Neuronal stem cell (in vitro differentiated cells): Measurements from ENCODE around the gene ISM1.
A peak's percentile ranks its signal among the peaks of the same experiment; 100 is the strongest.

Experiments
- DNase-seq: peaks from one replicate; pipeline ENCODE4 v3.0.0-alpha.2; 2013; ENCODE audit warnings: low spot score
- H2AFZ ChIP-seq: one replicate; pipeline ENCODE4 v1.6.1; 2013; ENCODE audit warnings: mild to moderate bottlenecking, low read length, inconsistent platforms
- H2AK5ac ChIP-seq: 2 replicates; pipeline ENCODE4 v1.6.1; 2013; ENCODE audit warnings: low read depth, mild to moderate bottlenecking, inconsistent platforms, low read length, moderate library complexity, mixed read lengths
- H2BK120ac ChIP-seq: 2 replicates; pipeline ENCODE4 v1.6.1; 2013; ENCODE audit warnings: low read depth, mild to moderate bottlenecking, inconsistent platforms, low read length, moderate library complexity, mixed read lengths
- H2BK12ac ChIP-seq: one replicate; pipeline ENCODE4 v1.6.1; 2013; ENCODE audit warnings: low read length, inconsistent platforms
- H2BK15ac ChIP-seq: 2 replicates; pipeline ENCODE4 v1.6.1; 2013; ENCODE audit warnings: mild to moderate bottlenecking, low read length, inconsistent platforms, mixed read lengths
- H2BK5ac ChIP-seq: one replicate; pipeline ENCODE4 v1.6.1; 2013; ENCODE audit warnings: inconsistent platforms, mild to moderate bottlenecking, low read length, moderate library complexity
- H3K14ac ChIP-seq: one replicate; pipeline ENCODE4 v1.6.1; 2013; ENCODE audit warnings: low read length, inconsistent platforms
- H3K18ac ChIP-seq: 2 replicates; pipeline ENCODE4 v1.6.1; 2013; ENCODE audit warnings: low read length, inconsistent platforms
- H3K23ac ChIP-seq: 2 replicates; pipeline ENCODE4 v1.6.1; 2013; ENCODE audit warnings: low read depth, mild to moderate bottlenecking, mixed read lengths, low read length, inconsistent platforms; ENCODE audit not compliant: poor library complexity
- H3K27ac ChIP-seq: replicated peaks from 3 replicates; pipeline ENCODE4 v1.5.1; 2013; ENCODE audit warnings: low read length, inconsistent platforms
- H3K27me3 ChIP-seq, 3 experiments: 2 replicates each; pipeline ENCODE4 v1.6.1; 2013; ENCODE audit warnings: low read length in 3 of 3, mild to moderate bottlenecking in 2 of 3, inconsistent platforms in 1 of 3, low read depth in 1 of 3, mixed read lengths in 1 of 3, moderate library complexity in 1 of 3; ENCODE audit not compliant: control insufficient read depth in 3 of 3, insufficient read depth in 3 of 3
- H3K36me3 ChIP-seq, 2 donors: replicated peaks in 1 of 2; 2 replicates each; pipeline ENCODE4 v1.6.1; 2013; ENCODE audit warnings: low read length in 2 of 2; ENCODE audit not compliant: control insufficient read depth in 2 of 2, insufficient read depth in 2 of 2
- H3K4ac ChIP-seq: 2 replicates; pipeline ENCODE4 v1.6.1; 2013; ENCODE audit warnings: inconsistent platforms, mild to moderate bottlenecking, low read length, moderate library complexity
- H3K4me1 ChIP-seq, 2 donors: 1 replicate in 1 of 2; 2 replicates in 1 of 2; pipeline ENCODE4 v1.6.1; 2013; ENCODE audit warnings: low read length in 2 of 2, low read depth in 1 of 2; ENCODE audit not compliant: control insufficient read depth in 2 of 2, insufficient read depth in 1 of 2
- H3K4me2 ChIP-seq: one replicate; pipeline ENCODE4 v1.6.1; 2013; ENCODE audit warnings: mild to moderate bottlenecking, low read length, inconsistent platforms; ENCODE audit not compliant: insufficient read depth, poor library complexity, severe bottlenecking
- H3K4me3 ChIP-seq, 2 donors: 2 replicates each; pipeline ENCODE4 v1.5.1; 2013; ENCODE audit warnings: low read length in 2 of 2, mild to moderate bottlenecking in 2 of 2, inconsistent platforms in 1 of 2, moderate library complexity in 1 of 2
- H3K79me1 ChIP-seq: one replicate; pipeline ENCODE4 v1.6.1; 2013; ENCODE audit warnings: low read depth, mild to moderate bottlenecking, inconsistent platforms, low read length, moderate library complexity
- H3K9ac ChIP-seq: one replicate; pipeline ENCODE4 v1.6.1; 2013; ENCODE audit warnings: mild to moderate bottlenecking, low read depth, low read length, inconsistent platforms; ENCODE audit not compliant: poor library complexity
- H3K9me3 ChIP-seq, 2 donors: replicated peaks in 1 of 2; 2 replicates each; pipeline versions ENCODE3 to v1.6.1; 2013; ENCODE audit warnings: low read length in 2 of 2, mild to moderate bottlenecking in 2 of 2, inconsistent platforms in 1 of 2, low read depth in 1 of 2, mixed read lengths in 1 of 2, moderate library complexity in 1 of 2; ENCODE audit not compliant: control insufficient read depth in 2 of 2, insufficient read depth in 1 of 2
- H4K8ac ChIP-seq: one replicate; pipeline ENCODE4 v1.6.1; 2013; ENCODE audit warnings: low read depth, mild to moderate bottlenecking, inconsistent platforms, low read length, moderate library complexity
- H4K91ac ChIP-seq: one replicate; pipeline ENCODE4 v1.6.1; 2013; ENCODE audit warnings: low read length, low read depth, mild to moderate bottlenecking, inconsistent platforms; ENCODE audit not compliant: poor library complexity
- WGBS, 2 donors: extraction: QIAGEN DNeasy Blood & Tissue Kit; methylation state at CpG; one replicate each; pipeline ENCODE4 v1.1.7; 2013; ENCODE audit warnings: missing lambda C conversion rate in 2 of 2, mixed read lengths in 1 of 2; ENCODE audit not compliant: insufficient read length in 2 of 2, insufficient replicate concordance in 1 of 2; ENCODE audit errors: extremely low coverage in 2 of 2; 5-methylcytosine and 5-hydroxymethylcytosine counted together

The ISM1 gene

GRCh38 chr20:13296070-13296469, 75.0 kb downstream of the ISM1 start:
- no peak overlapping the region for H3K4ac ChIP-seq
- H4K91ac ChIP-seq = no peak overlapping the region
- H3K18ac ChIP-seq = no peak overlapping the region
- no peak overlapping the region for H3K27ac ChIP-seq
- no peak overlapping the region for H3K9ac ChIP-seq
- no peak overlapping the region for H3K23ac ChIP-seq
- H3K4me3 ChIP-seq = no peak overlapping the region
- no peak overlapping the region for H2BK5ac ChIP-seq
- H3K9me3 ChIP-seq = no peaks in the 10 kb centered on the region
- H4K8ac ChIP-seq = no peak overlapping the region
- H3K36me3 ChIP-seq = no peaks in the 10 kb centered on the region
- H3K4me2 ChIP-seq = no peak overlapping the region
- no peaks in the 10 kb centered on the region for H3K4me1 ChIP-seq
- no peak overlapping the region for H2AFZ ChIP-seq
- no peaks in the 10 kb centered on the region for H3K79me1 ChIP-seq
- H3K27me3 ChIP-seq = peaks cover 0 to 2% (median 0%) of the 10 kb centered on the region in 3 experiments
- no peak overlapping the region for H2AK5ac ChIP-seq
- H2BK12ac ChIP-seq = no peak overlapping the region
- no CpG with 5 or more reads among the region's 4 CpGs for WGBS, 2 donors
- no peak overlapping the region for H2BK120ac ChIP-seq
- no peak overlapping the region for H3K14ac ChIP-seq
- no peak overlapping the region for H2BK15ac ChIP-seq
- no peak for DNase-seq

GRCh38 chr20:13297147-13297899, 76.2 kb downstream of the ISM1 start:
- no peak overlapping the region for H2AFZ ChIP-seq
- no peak overlapping the region for H2AK5ac ChIP-seq
- no peak overlapping the region for H4K91ac ChIP-seq
- H3K23ac ChIP-seq = no peak overlapping the region
- H3K9ac ChIP-seq = no peak overlapping the region
- no peaks in the 10 kb centered on the region for H3K9me3 ChIP-seq
- no peak overlapping the region for H2BK15ac ChIP-seq
- no peaks in the 10 kb centered on the region for H3K36me3 ChIP-seq
- no peak for DNase-seq
- no peaks in the 10 kb centered on the region for H3K79me1 ChIP-seq
- no peak overlapping the region for H3K4me3 ChIP-seq
- H3K4ac ChIP-seq = no peak overlapping the region
- no peak overlapping the region for H3K18ac ChIP-seq
- H3K4me2 ChIP-seq = no peak overlapping the region
- no peak overlapping the region for H2BK12ac ChIP-seq
- H3K27ac ChIP-seq = no peak overlapping the region
- peaks cover 0 to 2% (median 0%) of the 10 kb centered on the region in 3 experiments for H3K27me3 ChIP-seq
- H2BK120ac ChIP-seq = no peak overlapping the region
- no peak overlapping the region for H4K8ac ChIP-seq
- WGBS, 2 donors = no CpG with 5 or more reads among the region's 5 CpGs
- no peak overlapping the region for H2BK5ac ChIP-seq
- H3K4me1 ChIP-seq = no peaks in the 10 kb centered on the region
- no peak overlapping the region for H3K14ac ChIP-seq

GRCh38 chr20:13298692-13299373, 77.8 kb downstream of the ISM1 start:
- no peak overlapping the region for H3K23ac ChIP-seq
- no peak overlapping the region for H3K27ac ChIP-seq
- H3K14ac ChIP-seq = peak overlapping the region; percentile 41
- no peaks in the 10 kb centered on the region for H3K36me3 ChIP-seq
- no peak for DNase-seq
- no peak overlapping the region for H3K4me3 ChIP-seq
- no peak overlapping the region for H4K91ac ChIP-seq
- no peak overlapping the region for H2AK5ac ChIP-seq
- H3K18ac ChIP-seq = peak overlapping the region; percentile 62
- H3K27me3 ChIP-seq = no peaks in the 10 kb centered on the region
- no peak overlapping the region for H2BK12ac ChIP-seq
- no CpG with 5 or more reads among the region's 29 CpGs for WGBS, 2 donors
- H3K9ac ChIP-seq = no peak overlapping the region
- H4K8ac ChIP-seq = no peak overlapping the region
- H2BK15ac ChIP-seq = peak overlapping the region; percentile 4
- H2AFZ ChIP-seq = no peak overlapping the region
- no peaks in the 10 kb centered on the region for H3K4me1 ChIP-seq
- no peaks in the 10 kb centered on the region for H3K79me1 ChIP-seq
- no peak overlapping the region for H2BK5ac ChIP-seq
- no peaks in the 10 kb centered on the region for H3K9me3 ChIP-seq
- no peak overlapping the region for H2BK120ac ChIP-seq
- no peak overlapping the region for H3K4me2 ChIP-seq
- H3K4ac ChIP-seq = peak overlapping the region; percentile 8

- Histone ChIP-seq H3K4me1 (no peaks in the 10 kb centered on the region), H2AFZ (no peak overlapping the region), H3K79me1 (no peaks in the 10 kb centered on the region), H3K9me3 (peaks cover 0 to 2% of the 10 kb centered on the region in 2 donors), H3K14ac (no peak overlapping the region), H3K9ac (no peak overlapping the region), H3K36me3 (no peaks in the 10 kb centered on the region), H4K8ac (no peak overlapping the region), H3K27me3 (no peaks in the 10 kb centered on the region), H2BK5ac (no peak overlapping the region), H4K91ac (no peak overlapping the region), H3K4me3 (no peak overlapping the region), H2BK12ac (no peak overlapping the region), H3K4ac (peak overlapping the region; percentile 26), H3K27ac (no peak overlapping the region), H3K4me2 (no peak overlapping the region), H2BK15ac (peak overlapping the region; percentile 4), H2AK5ac (no peak overlapping the region), H2BK120ac (no peak overlapping the region), H3K18ac (no peak overlapping the region), H3K23ac (no peak overlapping the region)
- no CpG with 5 or more reads among the region's 18 CpGs for WGBS, 2 donors
- no peak for DNase-seq
Measured at GRCh38 chr20:13299401-13299800, 78.3 kb downstream of the ISM1 start.
